ENCODE results near the gene PROX1. TPM values are rescaled to one million over a fixed set of nuclear protein-coding genes. Genes with fewer than 3 reads are reported as not detected.

Gene PROX1
- total and polyA plus RNA-seq, 2 donors (not counting 1 experiment from before 2014, with no cell fraction given): 0.24 to 3.8 TPM

- TF ChIP-seq EZH2 (IDR thresholded peaks at IDR 0.05; ENCODE audit: borderline replicate concordance, insufficient read depth, low read depth, low read length, poor library complexity, severe bottlenecking) (no peak), CTCF (IDR thresholded peaks at IDR 0.05) (no peak)
- Mint-ChIP-seq H3K27me3 (no peaks in the 10 kb centered on the region), H3K4me3 (no peak overlapping the region), H3K9me3 (ENCODE audit: insufficient read depth) (peaks cover 11% of the 10 kb centered on the region), H3K27ac (no peak overlapping the region), H3K4me1 (no peaks in the 10 kb centered on the region)
- ChIA-PET CTCF (no interaction called here), POLR2A (no interaction called here)
- no peak overlapping the region for H3K27ac ChIP-seq (ENCODE audit: low read length in 2 of 2)
- no peak overlapping the region for H3K4me3 ChIP-seq (ENCODE audit: control extremely low read depth in 1 of 5, extremely low read depth in 1 of 5, insufficient read depth in 1 of 5, low read depth in 2 of 5, low read length in 4 of 5)
- no peaks in the 10 kb centered on the region for H3K79me2 ChIP-seq (ENCODE audit: control insufficient read depth, insufficient read depth, low read length)
- no peaks in the 10 kb centered on the region for H4K20me1 ChIP-seq (ENCODE audit: control insufficient read depth, insufficient read depth, low read length, poor library complexity, severe bottlenecking)
- ATAC-seq (ENCODE audit: low read depth) (no peak), DNase-seq (no peak)
- 70% methylated on average over 7 of the region's 9 CpGs for WGBS (ENCODE audit: insufficient coverage)
- no peak overlapping the region for H3K9ac ChIP-seq (ENCODE audit: low read length)
- no peak overlapping the region for H3K4me2 ChIP-seq (replicated peaks; ENCODE audit: low read depth, low read length, poor library complexity, severe bottlenecking)
- H2AFZ ChIP-seq (ENCODE audit: insufficient read depth, low read depth, low read length, poor library complexity, severe bottlenecking): no peak overlapping the region
- no peaks in the 10 kb centered on the region for H3K27me3 ChIP-seq (replicated peaks in 1 of 4; ENCODE audit: control extremely low read depth in 1 of 4, control insufficient read depth in 3 of 4, insufficient read depth in 4 of 4, low read length in 3 of 4)
- no peaks in the 10 kb centered on the region for H3K4me1 ChIP-seq (ENCODE audit: control insufficient read depth in 2 of 2, insufficient read depth in 2 of 2, low read length in 2 of 2)
- H3K36me3 ChIP-seq (replicated peaks in 1 of 2; ENCODE audit: control extremely low read depth in 1 of 2, control insufficient read depth in 1 of 2, extremely low read depth in 1 of 2, insufficient read depth in 2 of 2, low read length in 1 of 2): no peaks in the 10 kb centered on the region
- intact Hi-C loops (cut with micrococcal nuclease): no loop called here
- H3K9me3 ChIP-seq (ENCODE audit: control extremely low read depth in 1 of 3, control insufficient read depth in 2 of 3, insufficient read depth in 1 of 3, low read length in 2 of 3): peaks cover 0 to 3% (median 0%) of the 10 kb centered on the region in 3 donors
Observed at GRCh38 chr1:214050513-214051401, 63.0 kb downstream of the PROX1 start.

GRCh38 chr1:214051786-214052185 is 64.0 kb downstream of the PROX1 start:
- TF ChIP-seq EZH2 (IDR thresholded peaks at IDR 0.05; ENCODE audit: borderline replicate concordance, insufficient read depth, low read depth, low read length, poor library complexity, severe bottlenecking) (no peak), CTCF (IDR thresholded peaks at IDR 0.05) (no peak)
- peaks cover 11% of the 10 kb centered on the region for H3K9me3 Mint-ChIP-seq (ENCODE audit: insufficient read depth)
- Histone ChIP-seq H3K27ac (ENCODE audit: low read length in 2 of 2) (no peak overlapping the region), H3K27me3 (replicated peaks in 1 of 4; ENCODE audit: control extremely low read depth in 1 of 4, control insufficient read depth in 3 of 4, insufficient read depth in 4 of 4, low read length in 3 of 4) (no peaks in the 10 kb centered on the region), H4K20me1 (ENCODE audit: control insufficient read depth, insufficient read depth, low read length, poor library complexity, severe bottlenecking) (no peaks in the 10 kb centered on the region), H2AFZ (ENCODE audit: insufficient read depth, low read depth, low read length, poor library complexity, severe bottlenecking) (no peak overlapping the region), H3K4me2 (replicated peaks; ENCODE audit: low read depth, low read length, poor library complexity, severe bottlenecking) (no peak overlapping the region), H3K4me1 (ENCODE audit: control insufficient read depth in 2 of 2, insufficient read depth in 2 of 2, low read length in 2 of 2) (no peaks in the 10 kb centered on the region), H3K9ac (ENCODE audit: low read length) (no peak overlapping the region), H3K36me3 (replicated peaks in 1 of 2; ENCODE audit: control extremely low read depth in 1 of 2, control insufficient read depth in 1 of 2, extremely low read depth in 1 of 2, insufficient read depth in 2 of 2, low read length in 1 of 2) (no peaks in the 10 kb centered on the region), H3K4me3 (ENCODE audit: control extremely low read depth in 1 of 5, extremely low read depth in 1 of 5, insufficient read depth in 1 of 5, low read depth in 2 of 5, low read length in 4 of 5) (no peak overlapping the region), H3K9me3 (ENCODE audit: control extremely low read depth in 1 of 3, control insufficient read depth in 2 of 3, insufficient read depth in 1 of 3, low read length in 2 of 3) (peaks cover 0 to 3% (median 0%) of the 10 kb centered on the region in 3 donors), H3K79me2 (ENCODE audit: control insufficient read depth, insufficient read depth, low read length) (no peaks in the 10 kb centered on the region)
- ChIA-PET POLR2A (no interaction called here), CTCF (no interaction called here)
- no peak for ATAC-seq (ENCODE audit: low read depth)
- H3K27ac Mint-ChIP-seq: no peak overlapping the region
- no peak overlapping the region for H3K4me3 Mint-ChIP-seq
- DNase-seq: no peak
- WGBS (ENCODE audit: insufficient coverage): 86% methylated on average over 1 of the region's 4 CpGs
- no peaks in the 10 kb centered on the region for H3K27me3 Mint-ChIP-seq
- intact Hi-C loops (cut with micrococcal nuclease): no loop called here
- no peaks in the 10 kb centered on the region for H3K4me1 Mint-ChIP-seq

Measured in B cell (primary cell).